Hepatic stellate cell (primary cell): ENCODE results near the gene STK11.

Experiments
- DNase-seq: peaks from one replicate; pipeline ENCODE4 v3.0.0; 2011; ENCODE audit warnings: low spot score

STK11 gene

DNA sequence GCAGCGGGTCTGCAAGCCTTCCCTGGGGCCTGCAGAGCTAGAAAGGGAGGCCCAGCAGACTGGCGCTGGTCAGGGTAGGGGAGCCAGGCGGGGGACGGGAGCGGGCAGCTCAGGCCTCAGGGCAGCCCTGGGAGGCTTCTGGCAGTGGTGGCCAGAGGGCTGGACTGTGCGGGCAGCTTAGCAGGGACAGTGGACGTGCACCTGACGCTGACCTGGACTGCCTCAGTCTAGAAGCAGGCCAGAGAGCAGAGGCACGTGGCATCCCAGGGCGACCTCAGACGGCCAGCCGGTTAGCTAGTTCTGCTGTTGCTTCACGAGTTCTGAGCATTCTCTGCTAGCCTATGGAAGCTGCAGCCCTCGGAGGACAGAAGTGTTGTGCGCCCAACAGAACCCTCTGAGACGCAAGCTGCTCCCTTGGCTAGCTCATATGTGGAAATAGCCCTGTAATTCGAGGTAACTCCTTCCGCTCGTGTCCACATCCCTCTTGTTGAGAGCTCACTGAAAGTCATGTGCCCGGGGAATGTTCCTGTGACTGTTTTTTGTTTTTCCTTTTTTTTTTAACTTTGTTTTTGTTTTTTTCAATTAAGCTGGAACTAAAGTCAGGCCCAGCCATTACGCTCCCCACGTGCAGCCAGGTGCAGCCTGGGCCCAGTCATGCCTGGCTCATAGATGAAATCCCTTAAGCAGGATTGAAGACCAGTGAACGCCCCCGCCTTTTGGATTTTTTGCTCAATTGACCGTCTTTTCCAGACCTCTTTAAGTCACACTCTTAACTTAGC is 67.9 kb downstream of the STK11 start:
- DNase-seq = no peak

DNA sequence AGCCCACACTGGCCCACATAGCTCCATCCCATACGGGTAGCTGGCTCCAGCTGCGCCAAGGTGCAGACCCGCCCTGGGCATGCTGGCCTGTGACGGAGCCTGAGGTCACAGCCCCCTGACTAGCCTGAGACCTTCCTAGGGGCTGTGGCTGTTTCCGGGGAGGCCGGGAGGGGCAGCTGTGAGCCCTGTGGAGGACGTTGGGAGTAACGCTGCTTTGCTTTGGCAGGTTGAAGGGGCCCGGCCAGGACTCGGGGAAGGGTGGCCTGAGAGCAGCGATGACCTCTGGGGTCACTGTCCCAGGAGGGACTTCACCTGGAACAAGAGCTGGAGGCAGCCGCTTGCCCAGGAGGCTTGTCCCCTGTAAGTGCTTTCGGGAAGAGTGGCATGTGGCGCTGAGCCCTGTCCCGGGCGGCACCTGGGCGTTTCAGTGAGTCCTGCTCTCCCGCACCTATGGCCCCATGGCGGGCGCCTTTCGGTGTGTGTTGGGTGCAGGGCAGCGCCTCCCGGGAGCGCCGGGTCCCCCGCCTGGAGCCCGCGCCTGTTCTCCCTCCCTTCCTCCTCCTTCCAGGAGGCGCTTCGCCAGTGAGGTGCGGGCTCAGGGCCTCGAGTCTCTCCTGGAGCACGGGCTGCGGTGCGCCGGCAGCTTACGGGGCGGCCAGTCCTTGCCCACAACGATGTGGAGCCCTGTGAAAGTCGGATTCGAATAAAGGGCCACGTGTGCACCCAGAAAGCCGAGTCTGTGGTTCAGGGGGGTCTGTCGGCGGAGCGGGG is 68.7 kb downstream of the STK11 start:
- DNase-seq = no peak

DNA sequence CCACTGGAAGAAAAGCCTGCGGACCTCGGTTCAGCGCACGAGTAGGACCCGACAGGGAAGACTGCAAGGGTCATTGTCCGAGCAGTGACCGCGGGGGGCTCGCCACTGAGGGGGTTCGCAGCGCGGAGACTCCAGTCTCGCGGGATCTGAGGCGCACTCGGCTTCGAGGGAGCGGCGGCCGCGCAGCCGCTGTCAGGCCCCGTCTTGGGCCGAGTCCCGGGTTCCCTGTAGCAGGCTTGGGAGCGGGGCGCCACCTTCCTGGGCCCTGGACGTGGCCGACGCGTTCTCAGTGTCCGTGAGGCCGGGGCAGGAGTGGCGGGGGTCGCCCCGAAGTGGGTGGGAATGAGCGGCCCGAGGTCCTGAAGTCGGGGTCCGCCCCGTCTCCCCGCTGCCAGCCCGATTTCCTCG is 69.3 kb downstream of the STK11 start:
- no peak for DNase-seq

DNA sequence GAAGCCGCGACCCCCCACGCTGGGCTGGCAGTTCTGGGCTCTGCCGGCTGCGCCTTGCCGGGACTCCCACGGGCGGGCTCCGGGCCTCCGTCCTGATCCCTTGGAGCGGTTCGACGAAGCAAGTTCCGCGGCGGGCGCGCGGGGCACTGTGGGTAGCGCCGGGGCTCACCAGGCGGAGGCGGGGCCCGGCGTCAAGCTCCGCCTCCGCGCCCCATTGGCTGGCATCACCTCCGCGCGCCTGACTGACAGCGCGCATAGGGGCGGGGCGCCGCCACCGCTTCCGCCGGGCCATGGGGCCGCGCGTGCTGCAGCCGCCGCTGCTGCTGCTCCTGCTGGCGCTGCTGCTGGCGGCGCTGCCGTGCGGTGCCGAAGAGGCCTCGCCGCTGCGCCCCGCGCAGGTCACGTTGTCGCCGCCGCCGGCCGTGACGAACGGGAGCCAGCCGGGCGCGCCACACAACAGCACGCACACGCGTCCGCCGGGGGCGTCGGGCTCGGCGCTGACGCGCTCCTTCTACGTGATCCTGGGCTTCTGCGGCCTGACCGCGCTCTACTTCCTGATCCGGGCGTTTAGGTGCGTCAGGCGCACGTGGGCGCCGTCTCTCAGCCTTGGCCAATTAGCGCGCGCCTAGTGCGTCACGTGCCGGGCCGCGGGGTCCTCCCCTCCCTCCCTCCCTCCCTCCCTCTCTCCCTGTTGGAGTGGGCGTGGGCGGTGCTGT is 69.8 kb downstream of the STK11 start, which contains the start of gene FAM174C:
TSS of gene FAM174C (plus strand) at position 271 of the 716 bp plus-strand sequence. CDS start at position 291, 20 bp downstream.
- DNase-seq = peak; percentile 98

DNA sequence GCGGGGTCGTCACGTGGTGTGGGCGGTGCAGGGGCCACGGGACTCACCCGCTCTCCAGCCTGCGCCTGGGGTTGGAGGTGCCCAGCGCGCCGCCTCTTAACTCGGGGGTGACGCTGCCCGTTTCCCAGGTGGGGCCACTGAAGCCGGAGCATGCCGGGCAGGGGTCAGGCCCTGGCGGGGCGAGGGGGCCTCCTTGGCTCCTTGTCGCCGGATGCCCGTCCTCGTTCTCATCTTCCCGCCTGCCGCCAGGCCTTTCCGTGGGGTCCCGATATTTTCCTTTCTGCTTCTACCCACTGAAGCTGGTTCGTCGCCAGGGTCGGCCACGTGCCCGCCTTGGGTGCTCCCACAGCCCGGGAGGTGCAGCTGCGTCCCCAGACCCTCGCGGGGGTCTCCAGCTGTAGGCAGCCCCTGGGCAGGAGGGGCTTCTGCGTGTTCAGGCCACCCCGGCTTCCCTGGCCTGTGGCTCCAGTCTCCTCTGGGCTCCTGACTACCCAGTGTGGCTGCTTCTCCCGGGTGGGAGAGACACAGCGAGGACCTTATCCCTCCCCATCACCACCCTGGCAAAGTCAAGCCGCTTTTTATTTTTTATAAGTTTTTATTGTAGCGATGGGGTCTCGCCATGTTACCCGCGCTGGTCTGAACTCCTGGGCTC is 70.5 kb downstream of the STK11 start:
- no peak for DNase-seq

DNA sequence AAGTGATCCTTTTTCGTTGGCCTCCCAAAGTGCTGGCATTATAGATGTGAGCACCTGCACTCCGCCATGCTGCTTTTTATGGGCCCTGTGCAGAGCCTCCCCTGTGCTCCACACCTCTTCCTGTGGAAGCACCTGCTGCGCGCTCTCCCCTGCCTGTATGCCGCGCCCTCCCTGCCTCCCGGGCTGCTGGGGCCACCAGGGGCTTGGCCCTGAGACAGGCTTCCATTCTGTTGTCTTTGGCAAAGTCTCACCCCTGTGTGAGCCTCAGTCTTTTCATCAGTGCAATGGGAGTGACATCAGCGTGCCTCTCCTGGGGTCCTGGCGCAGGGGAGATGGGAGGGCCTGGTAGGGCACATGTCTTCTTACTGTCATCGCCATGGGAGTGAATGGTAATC is 71.0 kb downstream of the STK11 start:
- no peak for DNase-seq

DNA sequence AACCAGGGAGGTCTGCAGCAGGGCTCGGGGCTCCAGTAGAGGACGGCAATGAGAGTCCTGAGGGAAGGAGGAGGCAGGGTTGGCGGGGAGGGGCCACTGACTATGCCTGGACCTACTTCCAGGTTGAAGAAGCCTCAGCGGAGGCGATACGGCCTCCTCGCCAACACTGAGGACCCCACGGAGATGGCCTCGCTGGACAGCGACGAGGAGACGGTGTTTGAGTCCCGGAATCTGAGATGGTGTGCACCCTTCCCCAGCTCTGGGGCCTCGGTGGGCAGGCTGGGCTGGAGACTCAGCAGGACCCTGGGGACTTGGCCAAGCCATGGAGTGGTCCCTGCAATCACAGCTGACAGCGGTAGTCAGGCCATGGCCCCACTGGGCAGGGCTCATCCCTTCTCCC is 71.5 kb downstream of the STK11 start:
- DNase-seq = no peak
